Gastroesophageal sphincter (tissue), 4 donors: ENCODE measurements around the gene CHAC1. TPM values are rescaled to one million over a fixed set of nuclear protein-coding genes. Genes with fewer than 3 reads are reported as not detected.
"Not testable (repeated sequence)": the region's sequence is repeated elsewhere in the genome, so short reads cannot be mapped to it uniquely, and the experiment has no call there.

Experiments used
- ATAC-seq: fragments of 150-250 bp; one replicate; pipeline ENCODE4 v1.9.1; 2016; ENCODE audit warnings: mild to moderate bottlenecking, moderate library complexity
- H3K27ac ChIP-seq, 4 donors: fragments of 200-600 bp; sonication (generic) in 3 of 4; 1 replicate in 3 of 4; 2 replicates in 1 of 4; pipeline ENCODE4 v1.5.1; 2016 to 2019
- H3K27me3 ChIP-seq: fragments of 200-600 bp; sonication (generic); one replicate; pipeline ENCODE4 v1.5.1; 2019
- H3K36me3 ChIP-seq, 2 donors: fragments of 200-600 bp; sonication (generic); one replicate each; pipeline ENCODE4 v1.5.1; 2019; ENCODE audit warnings: control low read depth in 1 of 2
- H3K4me1 ChIP-seq, 3 donors: fragments of 200-600 bp; sonication (generic); 1 replicate in 2 of 3; 2 replicates in 1 of 3; pipeline ENCODE4 v1.5.1; 2016 to 2019; ENCODE audit warnings: control low read depth in 2 of 3
- H3K4me3 ChIP-seq, 2 donors: fragments of 200-600 bp; sonication (generic); one replicate each; pipeline ENCODE4 v1.5.1; 2019; ENCODE audit warnings: mild to moderate bottlenecking in 1 of 2, moderate library complexity in 1 of 2
- H3K9me3 ChIP-seq, 3 donors: fragments of 200-600 bp; sonication (generic); one replicate each; pipeline ENCODE4 v1.5.1; 2017 to 2019; ENCODE audit warnings: control low read depth in 2 of 3
- CTCF ChIP-seq, 4 experiments: fragments of 200-600 bp in 2 of 4; fragments of 450-650 bp in 2 of 4; sonication (generic) in 1 of 4; IDR thresholded peaks; one replicate each; pipeline ENCODE4 v1.5.1; 2017 to 2019; ENCODE audit warnings: antibody characterized with exemption in 4 of 4, mild to moderate bottlenecking in 2 of 4, moderate library complexity in 2 of 4
- EP300 ChIP-seq: sonication (generic); formaldehyde crosslinking; IDR thresholded peaks from one replicate; pipeline ENCODE4 v1.6.1; 2017; ENCODE audit warnings: antibody characterized with exemption, mild to moderate bottlenecking
- POLR2A ChIP-seq, 2 donors: fragments of 450-650 bp; IDR thresholded peaks; one replicate each; pipeline ENCODE4 v1.6.1; 2017; ENCODE audit warnings: antibody characterized with exemption in 2 of 2, mild to moderate bottlenecking in 2 of 2, moderate library complexity in 1 of 2
- POLR2AphosphoS5 ChIP-seq: sonication (generic); formaldehyde crosslinking; IDR thresholded peaks from one replicate; pipeline ENCODE4 v1.6.1; 2017; ENCODE audit warnings: antibody characterized with exemption
- WGBS, 2 donors: methylation state at CpG; one replicate each; pipeline ENCODE4 v1.1.5; 2018; ENCODE audit warnings: low coverage in 1 of 2; 5-methylcytosine and 5-hydroxymethylcytosine counted together
- total RNA-seq, 4 donors: library from RNA; depleted of rRNA; stranded (reverse); fragments of >200 nt; gene quantifications; one replicate each; pipeline ENCODE4 v1.1.0, GENCODE V29; 2016

CHAC1 gene
- total RNA-seq, 4 donors from 2014 or later = 0.54 to 1.8 (median 1.5) TPM

DNA sequence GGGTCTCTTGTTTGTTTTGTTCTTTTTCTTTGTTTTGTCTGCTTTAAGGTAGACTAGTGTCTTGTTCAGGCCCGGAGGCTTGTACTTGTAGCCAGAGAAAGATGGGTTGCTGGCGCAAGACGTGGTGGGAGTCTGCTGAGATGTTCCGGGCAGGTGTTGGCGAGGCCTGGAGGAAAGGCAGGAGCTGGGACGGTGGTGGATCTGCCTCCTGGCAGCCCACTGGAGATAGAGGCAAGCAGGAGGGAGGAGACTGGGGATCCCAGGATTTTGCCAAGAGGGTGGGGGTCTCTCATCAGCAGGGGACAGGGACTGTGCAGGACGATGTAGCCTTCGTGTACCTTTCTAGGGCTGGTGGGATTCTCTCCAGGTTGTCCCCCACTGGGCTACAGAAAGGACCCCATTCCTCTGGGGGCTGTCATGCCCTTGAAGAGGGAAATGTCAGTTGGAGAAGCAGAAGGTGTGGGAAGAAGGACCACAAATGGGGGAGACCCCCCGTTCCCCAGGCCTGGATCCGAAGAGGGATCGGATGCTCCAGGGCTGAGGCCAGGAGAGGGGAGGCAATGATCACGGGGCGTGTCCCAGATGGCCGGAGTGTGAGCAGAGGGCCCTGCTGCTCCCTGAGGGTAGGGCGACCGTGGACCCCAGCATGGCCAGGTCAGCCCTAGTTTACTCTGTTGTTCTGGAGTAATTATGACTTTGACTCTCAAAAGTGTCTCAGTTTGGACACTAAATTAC lies 7.0 kb downstream of the CHAC1 start:
- WGBS, 2 donors = 57 to 92% methylated on average over 1 to 3 of the region's 16 CpGs

DNA sequence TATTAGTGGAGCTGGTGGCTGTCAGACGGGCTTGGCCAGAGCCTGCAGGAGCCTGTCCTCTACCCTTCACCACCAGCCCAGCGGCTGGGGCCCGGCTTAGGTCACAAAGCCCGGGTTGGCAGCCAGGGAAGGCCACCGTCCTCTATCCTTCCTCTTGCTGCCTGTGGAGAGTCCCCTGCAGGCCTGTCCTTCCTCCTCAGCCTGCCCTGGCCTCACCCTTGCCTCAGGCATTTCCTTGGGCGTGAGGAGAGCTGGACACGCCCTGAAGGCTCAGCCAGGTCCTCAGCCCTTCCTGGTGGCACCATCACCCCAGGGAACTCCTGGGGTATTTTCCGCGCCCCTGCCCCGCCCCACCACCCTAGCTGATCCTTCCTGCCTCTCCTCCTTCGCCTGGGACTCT lies 7.7 kb downstream of the CHAC1 start:
- no peak for ATAC-seq
- Histone ChIP-seq H3K27me3 (no peaks in the 10 kb centered on the region), H3K9me3 (no peaks in the 10 kb centered on the region), H3K36me3 (no peaks in the 10 kb centered on the region), H3K27ac (no peak overlapping the region), H3K4me3 (no peak overlapping the region), H3K4me1 (peaks cover 0 to 24% (median 0%) of the 10 kb centered on the region in 3 donors)
- TF ChIP-seq EP300 (no peak), POLR2A (IDR thresholded peaks at IDR 0.05) (no peak), POLR2AphosphoS5 (no peak), CTCF (IDR thresholded peaks at IDR 0.05) (no peak)
- WGBS, 2 donors = 90% methylated on average over 2 of the region's 11 CpGs; no CpG with 5 or more reads in 1 of the 2 donors

More for the DNA sequence above, 7.0 kb downstream of the CHAC1 start:
- Histone ChIP-seq H3K9me3 (no peaks in the 10 kb centered on the region), H3K27ac (no peak overlapping the region), H3K27me3 (no peaks in the 10 kb centered on the region), H3K36me3 (no peaks in the 10 kb centered on the region), H3K4me1 (peaks cover 0 to 25% (median 0%) of the 10 kb centered on the region in 3 donors), H3K4me3 (no peak overlapping the region)
- no peak for ATAC-seq
- no peak for TF ChIP-seq EP300
- no peak for TF ChIP-seq POLR2A (IDR thresholded peaks at IDR 0.05)
- no peak for TF ChIP-seq POLR2AphosphoS5
- no peak for TF ChIP-seq CTCF (IDR thresholded peaks at IDR 0.05)

DNA sequence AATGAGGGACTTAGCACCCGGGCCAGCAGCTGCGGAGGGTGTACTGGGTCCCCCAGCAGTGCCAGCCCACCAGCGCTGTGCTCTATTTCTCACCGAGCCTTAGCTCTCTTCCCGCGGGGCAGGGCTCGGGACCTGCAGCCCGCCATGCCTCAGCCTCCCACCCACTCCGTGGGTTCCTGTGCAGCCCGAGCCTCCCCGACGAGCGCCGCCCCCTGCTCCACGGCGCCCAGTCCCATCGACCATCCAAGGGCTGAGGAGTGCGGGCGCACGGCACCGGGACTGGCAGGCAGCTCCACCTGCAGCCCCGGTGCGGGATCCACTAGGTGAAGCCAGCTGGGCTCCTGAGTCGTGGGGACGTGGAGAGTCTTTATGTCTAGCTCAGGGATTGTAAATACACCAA lies 8.5 kb downstream of the CHAC1 start:
- peaks cover 0 to 16% (median 0%) of the 10 kb centered on the region in 3 donors for H3K4me1 ChIP-seq
- not testable (repeated sequence) for H3K27ac ChIP-seq, ATAC-seq, H3K27me3 ChIP-seq, H3K4me3 ChIP-seq, H3K9me3 ChIP-seq, H3K36me3 ChIP-seq
- WGBS, 2 donors = 100% methylated on average over 2 of the region's 25 CpGs; no CpG with 5 or more reads in 1 of the 2 donors

- not testable (repeated sequence) for H3K36me3 ChIP-seq, H3K27me3 ChIP-seq, ATAC-seq, H3K9me3 ChIP-seq, H3K27ac ChIP-seq, H3K4me3 ChIP-seq
- WGBS, 2 donors = 67 to 91% methylated on average over 1 to 12 of the region's 14 CpGs
- H3K4me1 ChIP-seq = peaks cover 0 to 10% (median 0%) of the 10 kb centered on the region in 3 donors
These were observed 9.0 kb downstream of the CHAC1 start for GRCh38 chr15:40962317-40962716.

GRCh38 chr15:40963201-40963600 lies 9.9 kb downstream of the CHAC1 start:
- 84 to 85% methylated on average over 3 to 7 of the region's 12 CpGs for WGBS, 2 donors
- ATAC-seq = no peak
- H3K9me3 ChIP-seq = no peaks in the 10 kb centered on the region
- H3K4me3 ChIP-seq = no peak overlapping the region
- no peaks in the 10 kb centered on the region for H3K36me3 ChIP-seq
- TF ChIP-seq EP300 = no peak
- TF ChIP-seq CTCF (IDR thresholded peaks at IDR 0.05) = no peak
- no peak for TF ChIP-seq POLR2A (IDR thresholded peaks at IDR 0.05)
- TF ChIP-seq POLR2AphosphoS5 = no peak
- H3K27ac ChIP-seq = no peak overlapping the region
- H3K4me1 ChIP-seq = peaks cover 0 to 2% (median 0%) of the 10 kb centered on the region in 3 donors
- H3K27me3 ChIP-seq = no peaks in the 10 kb centered on the region

- Histone ChIP-seq H3K36me3 (no peaks in the 10 kb centered on the region), H3K27ac (no peak overlapping the region), H3K9me3 (no peaks in the 10 kb centered on the region), H3K27me3 (no peaks in the 10 kb centered on the region), H3K4me1 (no peaks in the 10 kb centered on the region), H3K4me3 (no peak overlapping the region)
- no peak for ATAC-seq
- TF ChIP-seq POLR2AphosphoS5 = no peak
- TF ChIP-seq EP300 = no peak
- TF ChIP-seq CTCF (IDR thresholded peaks at IDR 0.05) = no peak
- no peak for TF ChIP-seq POLR2A (IDR thresholded peaks at IDR 0.05)
- WGBS, 2 donors = 80% methylated on average over 1 of the region's 8 CpGs; no CpG with 5 or more reads in 1 of the 2 donors
These were observed 10.7 kb downstream of the CHAC1 start for GRCh38 chr15:40964006-40964405.
